ENCODE results near the gene PRKCB. TPM values are rescaled to one million over a fixed set of nuclear protein-coding genes. Genes with fewer than 3 reads are reported as not detected.

Gene PRKCB
- total RNA-seq, 1 experiment from 2014 or later: 0.89 TPM

DNA sequence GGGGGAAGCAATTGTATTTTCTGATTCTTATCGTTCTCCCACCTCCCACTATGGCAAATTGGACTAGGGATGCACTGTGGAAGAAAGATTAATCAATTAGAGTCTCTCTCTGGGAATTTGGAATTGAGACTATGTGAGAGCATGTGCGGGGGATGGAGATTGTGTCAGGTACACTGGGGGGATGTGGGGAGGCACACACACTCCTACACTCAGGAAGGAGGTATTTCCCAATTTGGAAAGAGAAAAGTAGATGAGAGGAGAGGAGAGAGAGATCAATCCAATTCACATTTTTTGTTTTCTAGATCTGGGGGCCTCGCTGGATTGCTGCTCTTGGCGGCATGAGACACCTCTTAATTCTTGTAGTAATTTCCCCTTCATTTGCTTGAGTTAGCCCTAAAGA, 14.3 kb upstream of the PRKCB start:
- no TSS peak for BruUV-seq (replicated peaks)
- no peak for TF ChIP-seq POLR2AphosphoS5 (IDR thresholded peaks at IDR 0.05; ENCODE audit: low read depth, low read length)
- TF ChIP-seq EZH2phosphoT487 (IDR thresholded peaks at IDR 0.05; ENCODE audit: borderline replicate concordance): no peak
- TF ChIP-seq, protein P1, sequence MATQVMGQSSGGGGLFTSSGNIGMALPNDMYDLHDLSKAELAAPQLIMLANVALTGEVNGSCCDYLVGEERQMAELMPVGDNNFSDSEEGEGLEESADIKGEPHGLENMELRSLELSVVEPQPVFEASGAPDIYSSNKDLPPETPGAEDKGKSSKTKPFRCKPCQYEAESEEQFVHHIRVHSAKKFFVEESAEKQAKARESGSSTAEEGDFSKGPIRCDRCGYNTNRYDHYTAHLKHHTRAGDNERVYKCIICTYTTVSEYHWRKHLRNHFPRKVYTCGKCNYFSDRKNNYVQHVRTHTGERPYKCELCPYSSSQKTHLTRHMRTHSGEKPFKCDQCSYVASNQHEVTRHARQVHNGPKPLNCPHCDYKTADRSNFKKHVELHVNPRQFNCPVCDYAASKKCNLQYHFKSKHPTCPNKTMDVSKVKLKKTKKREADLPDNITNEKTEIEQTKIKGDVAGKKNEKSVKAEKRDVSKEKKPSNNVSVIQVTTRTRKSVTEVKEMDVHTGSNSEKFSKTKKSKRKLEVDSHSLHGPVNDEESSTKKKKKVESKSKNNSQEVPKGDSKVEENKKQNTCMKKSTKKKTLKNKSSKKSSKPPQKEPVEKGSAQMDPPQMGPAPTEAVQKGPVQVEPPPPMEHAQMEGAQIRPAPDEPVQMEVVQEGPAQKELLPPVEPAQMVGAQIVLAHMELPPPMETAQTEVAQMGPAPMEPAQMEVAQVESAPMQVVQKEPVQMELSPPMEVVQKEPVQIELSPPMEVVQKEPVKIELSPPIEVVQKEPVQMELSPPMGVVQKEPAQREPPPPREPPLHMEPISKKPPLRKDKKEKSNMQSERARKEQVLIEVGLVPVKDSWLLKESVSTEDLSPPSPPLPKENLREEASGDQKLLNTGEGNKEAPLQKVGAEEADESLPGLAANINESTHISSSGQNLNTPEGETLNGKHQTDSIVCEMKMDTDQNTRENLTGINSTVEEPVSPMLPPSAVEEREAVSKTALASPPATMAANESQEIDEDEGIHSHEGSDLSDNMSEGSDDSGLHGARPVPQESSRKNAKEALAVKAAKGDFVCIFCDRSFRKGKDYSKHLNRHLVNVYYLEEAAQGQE (IDR thresholded peaks at IDR 0.05; ENCODE audit: low read depth): no peak
- no peak for TF ChIP-seq ELF1 (IDR thresholded peaks at IDR 0.05; ENCODE audit: borderline replicate concordance, low read depth)
- TF ChIP-seq YY1 (IDR thresholded peaks at IDR 0.05; ENCODE audit: extremely low read depth, insufficient replicate concordance, low read depth, low read length): no peak
- TF ChIP-seq CEBPB (IDR thresholded peaks at IDR 0.05; ENCODE audit: low read depth): no peak
- TF ChIP-seq, protein P2, sequence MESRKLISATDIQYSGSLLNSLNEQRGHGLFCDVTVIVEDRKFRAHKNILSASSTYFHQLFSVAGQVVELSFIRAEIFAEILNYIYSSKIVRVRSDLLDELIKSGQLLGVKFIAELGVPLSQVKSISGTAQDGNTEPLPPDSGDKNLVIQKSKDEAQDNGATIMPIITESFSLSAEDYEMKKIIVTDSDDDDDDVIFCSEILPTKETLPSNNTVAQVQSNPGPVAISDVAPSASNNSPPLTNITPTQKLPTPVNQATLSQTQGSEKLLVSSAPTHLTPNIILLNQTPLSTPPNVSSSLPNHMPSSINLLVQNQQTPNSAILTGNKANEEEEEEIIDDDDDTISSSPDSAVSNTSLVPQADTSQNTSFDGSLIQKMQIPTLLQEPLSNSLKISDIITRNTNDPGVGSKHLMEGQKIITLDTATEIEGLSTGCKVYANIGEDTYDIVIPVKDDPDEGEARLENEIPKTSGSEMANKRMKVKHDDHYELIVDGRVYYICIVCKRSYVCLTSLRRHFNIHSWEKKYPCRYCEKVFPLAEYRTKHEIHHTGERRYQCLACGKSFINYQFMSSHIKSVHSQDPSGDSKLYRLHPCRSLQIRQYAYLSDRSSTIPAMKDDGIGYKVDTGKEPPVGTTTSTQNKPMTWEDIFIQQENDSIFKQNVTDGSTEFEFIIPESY (IDR thresholded peaks at IDR 0.05; ENCODE audit: extremely low read depth, insufficient replicate concordance, low read length): no peak
- TF ChIP-seq ZFX (IDR thresholded peaks at IDR 0.05): no peak
- no peak for TF ChIP-seq JUND (IDR thresholded peaks at IDR 0.05)
- no peak for TF ChIP-seq CBX3 (IDR thresholded peaks at IDR 0.05; ENCODE audit: low read depth)
- no peak for TF ChIP-seq SRF (IDR thresholded peaks at IDR 0.05; ENCODE audit: low read depth)
- no peak for TF ChIP-seq POLR2A (IDR thresholded peaks at IDR 0.05; ENCODE audit: borderline replicate concordance, extremely low read depth, insufficient read depth, insufficient read length)
- Histone ChIP-seq H3K4me1 (ENCODE audit: control insufficient read depth in 1 of 2, insufficient read depth in 2 of 2, low read length in 2 of 2) (no peaks in the 10 kb centered on the region), H3K4me3 (replicated peaks in 1 of 2; ENCODE audit: low read depth in 1 of 2, low read length in 2 of 2) (no peak overlapping the region), H3K4me2 (ENCODE audit: low read length) (no peak overlapping the region), H3K79me2 (ENCODE audit: insufficient read depth, low read length) (no peaks in the 10 kb centered on the region), H3K9me3 (ENCODE audit: control insufficient read depth in 1 of 2, insufficient read depth in 1 of 2, low read depth in 1 of 2, low read length in 2 of 2) (no peaks in the 10 kb centered on the region), H2AFZ (ENCODE audit: low read depth, low read length, poor library complexity, severe bottlenecking) (no peak overlapping the region), H3K9ac (ENCODE audit: low read length) (no peak overlapping the region), H3K27ac (ENCODE audit: low read depth, low read length) (no peak overlapping the region), H3K36me3 (ENCODE audit: control insufficient read depth in 1 of 2, insufficient read depth in 2 of 2, low read length in 2 of 2) (no peaks in the 10 kb centered on the region), H4K20me1 (ENCODE audit: insufficient read depth) (no peaks in the 10 kb centered on the region), H3K27me3 (ENCODE audit: insufficient read depth, low read length) (peaks cover 25% of the 10 kb centered on the region), H3K9me2 (ENCODE audit: insufficient read depth) (no peaks in the 10 kb centered on the region)
- ChIA-PET CTCF (no interaction called here), RAD21 (ENCODE audit: low non-redundant PET in 1 of 2, low total read pairs in 2 of 2, uncharacterized antibody in 2 of 2, unreplicated experiment in 2 of 2) (no interaction called here), POLR2A (no interaction called here)
- DNase-seq (ENCODE audit: low read depth, low spot score) (no peak), ATAC-seq (no peak)
- intact Hi-C loops (cut with micrococcal nuclease): no loop called here

All from HCT116 (cell line).